ENCODE measurements around the gene HOXC9.
"Not testable (repeated sequence)": the region's sequence is repeated elsewhere in the genome, so short reads cannot be mapped to it uniquely, and the experiment has no call there.

Gene HOXC9

GRCh38 chr12:54040648-54041047, 40.7 kb downstream of the HOXC9 start:
- DNase-seq, result peak; percentile 24

- DNase-seq, result no peak
Observed at GRCh38 chr12:54041097-54041690, 41.2 kb downstream of the HOXC9 start.

- DNase-seq, result not testable (repeated sequence)
Observed at GRCh38 chr12:54042033-54042432, 42.1 kb downstream of the HOXC9 start.

GRCh38 chr12:54042970-54043853, 43.3 kb downstream of the HOXC9 start:
- no peak for DNase-seq

GRCh38 chr12:54044425-54045103, 44.6 kb downstream of the HOXC9 start:
- DNase-seq, result no peak

- DNase-seq, result no peak
Observed at GRCh38 chr12:54045401-54045800, 45.4 kb downstream of the HOXC9 start.

GRCh38 chr12:54045868-54046521, 46.0 kb downstream of the HOXC9 start:
- DNase-seq, result no peak

- no peak for DNase-seq
Observed at GRCh38 chr12:54046809-54047159, 46.8 kb downstream of the HOXC9 start.

- no peak for DNase-seq
Observed at GRCh38 chr12:54047160-54047963, 47.4 kb downstream of the HOXC9 start.

GRCh38 chr12:54047964-54048303, 48.0 kb downstream of the HOXC9 start:
- no peak for DNase-seq

- DNase-seq, result no peak
Observed at GRCh38 chr12:54048406-54049093, 48.6 kb downstream of the HOXC9 start.

GRCh38 chr12:54049108-54049507, 49.1 kb downstream of the HOXC9 start:
- no peak for DNase-seq

GRCh38 chr12:54050482-54050810, 50.5 kb downstream of the HOXC9 start:
- DNase-seq, result no peak

GRCh38 chr12:54051026-54051842, 51.3 kb downstream of the HOXC9 start:
- DNase-seq, result no peak

- DNase-seq, result peak; percentile 68
Observed at GRCh38 chr12:54051874-54052437, 52.0 kb downstream of the HOXC9 start.

- DNase-seq, result peak; percentile 28
Observed at GRCh38 chr12:54052438-54053002, 52.6 kb downstream of the HOXC9 start.

All from NCI-H1092 treated with DMSO at 0.1 percent for 48 hours (cell line).